Dermis microvascular lymphatic vessel endothelial cell (primary cell): ENCODE measurements around the gene RGS1. TPM values are rescaled to one million over a fixed set of nuclear protein-coding genes. Genes with fewer than 3 reads are reported as not detected.

Source experiments
- DNase-seq, 2 donors: peaks; one replicate each; pipeline versions ENCODE4 v3.0.0 to v3.0.0-alpha.2; 2010; ENCODE audit warnings: low read depth in 2 of 2
- total RNA-seq: library from RNA; depleted of rRNA; stranded (reverse); fragments of >200 nt; gene quantifications from 2 replicates; pipeline ENCODE4 v1.2.1, GENCODE V29; 2014

The RGS1 gene, protein sequence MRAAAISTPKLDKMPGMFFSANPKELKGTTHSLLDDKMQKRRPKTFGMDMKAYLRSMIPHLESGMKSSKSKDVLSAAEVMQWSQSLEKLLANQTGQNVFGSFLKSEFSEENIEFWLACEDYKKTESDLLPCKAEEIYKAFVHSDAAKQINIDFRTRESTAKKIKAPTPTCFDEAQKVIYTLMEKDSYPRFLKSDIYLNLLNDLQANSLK
- total RNA-seq: not detected in 2 replicates

DNA sequence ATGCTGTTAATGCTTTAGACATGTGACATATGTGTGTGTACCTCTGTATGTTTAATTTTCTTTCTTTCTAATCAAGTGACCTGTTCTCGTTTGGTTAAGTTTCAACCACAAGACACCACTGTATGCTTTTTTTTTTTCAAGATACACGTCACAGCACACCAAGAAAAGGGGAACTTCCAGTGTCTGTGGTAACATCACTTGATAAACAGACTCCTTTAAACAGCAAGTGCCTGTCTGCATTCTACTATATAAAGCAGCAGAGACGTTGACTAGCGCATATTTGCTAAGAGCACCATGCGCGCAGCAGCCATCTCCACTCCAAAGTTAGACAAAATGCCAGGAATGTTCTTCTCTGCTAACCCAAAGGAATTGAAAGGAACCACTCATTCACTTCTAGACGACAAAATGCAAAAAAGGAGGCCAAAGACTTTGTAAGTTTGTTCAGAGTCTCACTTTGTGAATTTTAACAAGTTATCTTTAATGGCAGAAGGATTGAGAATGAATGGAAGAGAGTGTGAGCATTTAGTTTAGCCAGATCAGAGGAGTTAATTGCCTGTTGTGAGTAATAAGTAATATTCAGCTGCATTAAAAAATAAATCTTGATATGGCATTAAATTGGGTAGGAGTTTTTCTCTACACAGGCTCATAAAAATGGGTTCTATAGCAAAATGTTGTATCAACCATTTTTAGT is at the start of gene RGS1:
TSS of gene RGS1 (plus strand) at position 275 of the 691 bp plus-strand sequence. CDS start at position 295, 20 bp downstream.
- DNase-seq: no peak

DNA sequence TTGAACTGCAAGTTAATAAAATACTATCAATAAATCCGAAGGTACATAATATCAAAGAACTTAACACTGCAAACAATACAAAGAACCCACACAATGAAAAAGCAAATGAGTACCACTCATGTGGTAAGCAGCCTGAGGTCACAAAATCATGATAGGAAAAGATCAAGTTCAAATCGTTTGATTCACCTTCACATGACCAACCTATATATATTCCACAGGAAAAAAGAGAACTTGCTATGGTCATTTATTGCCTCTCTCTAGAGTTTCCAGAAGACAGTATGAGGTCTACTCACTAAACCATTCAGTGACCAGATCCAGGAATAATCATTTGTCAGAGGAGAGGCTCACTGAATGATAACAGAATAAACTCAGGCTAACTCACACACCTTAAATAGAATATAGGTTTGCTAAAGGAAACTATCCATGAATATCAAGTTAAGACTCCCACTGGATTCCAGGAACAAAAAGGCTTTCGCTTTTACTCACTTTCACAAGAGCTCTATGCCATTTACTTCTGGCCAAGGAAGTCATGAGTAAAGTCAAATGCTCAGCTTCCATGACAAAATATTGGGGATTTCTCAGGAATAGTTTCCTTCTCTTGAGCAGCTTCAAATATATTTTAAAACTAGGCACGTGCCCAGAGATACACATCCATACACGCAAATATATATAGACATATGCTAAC is 48.3 kb upstream of the RGS1 start:
- DNase-seq: no peak

DNA sequence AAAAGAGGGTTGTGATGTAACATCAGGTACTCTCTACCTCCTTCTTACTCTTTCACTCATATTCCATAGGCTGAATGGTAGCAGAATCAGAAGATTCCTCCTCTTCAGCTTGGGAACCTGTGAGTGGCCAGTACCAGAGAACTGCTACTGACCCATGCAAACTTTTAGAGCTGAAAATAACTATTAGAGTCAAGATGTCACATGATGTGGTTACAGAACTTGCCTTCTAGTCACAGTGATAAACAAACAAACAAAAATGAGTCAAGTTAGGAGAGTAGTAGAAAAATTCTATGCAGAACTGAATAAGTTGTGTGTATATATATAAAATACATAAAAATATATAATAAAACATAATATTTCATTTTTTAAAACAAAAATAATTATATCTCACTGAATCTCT is 47.6 kb upstream of the RGS1 start:
- DNase-seq: no peak

DNA sequence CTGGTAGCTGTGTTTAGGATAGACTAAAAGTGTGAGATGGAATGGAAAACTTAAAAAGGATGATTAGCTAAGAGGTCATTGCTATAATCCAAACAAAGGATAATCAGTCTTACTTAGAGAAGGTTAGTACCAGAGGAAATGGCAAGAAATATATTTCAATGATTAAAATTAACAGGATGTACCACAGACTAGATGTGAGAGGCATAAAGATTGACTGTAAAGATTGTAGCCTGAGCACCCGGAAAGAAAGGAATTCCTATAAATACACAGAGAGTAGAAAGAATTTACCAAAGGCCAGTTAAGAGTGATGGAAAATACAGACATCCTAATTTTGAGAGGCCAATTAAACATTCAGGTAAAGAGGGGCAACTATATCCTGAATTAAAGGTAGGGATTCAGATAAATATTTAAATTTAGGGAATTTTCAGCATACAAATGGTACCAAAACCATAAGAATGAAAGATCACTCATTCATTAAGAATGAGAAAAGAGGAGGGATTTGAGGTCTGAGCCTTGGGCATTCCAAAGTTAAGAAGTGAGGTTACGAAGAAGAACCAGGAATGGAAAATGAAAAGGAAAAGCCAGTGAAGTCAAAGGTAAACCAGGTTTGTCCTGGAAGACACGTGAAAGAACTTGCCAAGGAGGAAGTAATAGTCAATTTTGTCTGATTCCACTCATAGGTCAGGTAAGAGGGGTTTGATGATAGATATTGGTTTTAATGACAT is 46.4 kb upstream of the RGS1 start:
- peak in 1 of 2 donors; percentile 15 for DNase-seq

DNA sequence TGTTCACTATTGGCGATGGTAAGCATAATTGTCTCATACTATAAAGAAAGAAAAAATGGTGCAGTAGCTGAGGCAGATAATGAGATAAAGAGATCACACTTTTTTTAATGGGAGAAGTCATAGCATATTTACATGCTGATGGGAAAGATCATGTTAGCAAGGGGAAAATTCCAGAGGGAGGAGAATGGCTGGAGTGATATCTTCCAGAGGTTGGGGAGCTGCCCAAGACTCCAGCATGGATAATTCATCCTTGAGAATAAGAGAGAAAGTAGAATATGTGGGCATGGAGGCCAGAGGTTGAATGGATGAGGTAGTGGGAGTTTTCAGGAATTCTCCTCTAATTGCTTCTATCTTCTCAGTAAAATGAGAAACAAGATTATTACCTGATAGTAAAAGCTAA is 45.8 kb upstream of the RGS1 start:
- DNase-seq: no peak

DNA sequence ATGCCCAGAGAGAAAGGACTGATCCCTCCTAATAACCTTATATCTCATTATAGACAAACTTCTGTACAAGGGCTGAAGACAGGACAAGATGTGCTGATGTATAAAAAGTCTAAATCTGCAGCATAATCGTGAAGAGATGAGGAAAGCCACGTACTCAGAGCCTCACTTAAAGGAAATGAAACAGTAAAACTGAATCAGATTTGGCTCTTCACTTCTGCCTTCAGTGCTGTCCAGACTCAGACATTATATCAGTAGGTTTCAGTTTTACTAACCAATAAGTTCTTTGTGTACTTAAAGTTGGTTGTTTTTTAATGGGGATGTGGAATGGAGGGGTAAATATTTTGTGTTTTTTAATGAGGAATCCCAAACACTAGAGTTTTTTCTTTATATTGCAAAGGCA is 45.3 kb upstream of the RGS1 start:
- peak in 1 of 2 donors; percentile 46 for DNase-seq

DNA sequence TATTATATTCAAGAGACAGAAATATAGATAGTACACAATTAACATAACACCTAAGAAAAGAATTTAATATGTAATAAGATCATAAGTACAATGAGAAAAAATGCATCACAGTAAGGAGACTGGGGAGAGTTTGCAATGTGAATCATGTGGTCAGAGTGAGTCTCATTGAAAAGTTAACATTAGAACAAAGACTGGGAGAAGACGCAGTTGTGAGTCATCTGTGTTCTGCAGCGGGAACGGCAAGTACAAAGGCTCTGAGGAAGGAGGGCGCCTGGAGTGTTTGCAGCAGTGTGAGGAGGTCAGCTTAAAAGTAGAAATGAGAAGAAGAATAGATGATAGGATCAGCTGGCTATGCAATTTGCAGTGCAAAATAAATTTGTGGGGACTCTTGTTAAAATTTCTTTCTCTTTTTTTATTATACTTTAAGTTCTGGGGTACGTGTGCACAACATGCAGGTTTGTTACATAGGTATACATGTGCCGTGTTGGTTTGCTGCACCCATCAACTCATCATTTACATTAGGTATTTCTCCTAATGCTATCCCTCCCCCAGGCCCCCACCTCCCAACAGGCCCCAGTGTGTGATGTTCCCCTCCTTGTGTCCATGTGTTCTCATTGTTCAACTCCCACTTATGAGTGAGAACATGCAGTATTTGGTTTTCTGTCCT is 44.4 kb upstream of the RGS1 start:
- DNase-seq: peak in 1 of 2 donors; percentile 92

DNA sequence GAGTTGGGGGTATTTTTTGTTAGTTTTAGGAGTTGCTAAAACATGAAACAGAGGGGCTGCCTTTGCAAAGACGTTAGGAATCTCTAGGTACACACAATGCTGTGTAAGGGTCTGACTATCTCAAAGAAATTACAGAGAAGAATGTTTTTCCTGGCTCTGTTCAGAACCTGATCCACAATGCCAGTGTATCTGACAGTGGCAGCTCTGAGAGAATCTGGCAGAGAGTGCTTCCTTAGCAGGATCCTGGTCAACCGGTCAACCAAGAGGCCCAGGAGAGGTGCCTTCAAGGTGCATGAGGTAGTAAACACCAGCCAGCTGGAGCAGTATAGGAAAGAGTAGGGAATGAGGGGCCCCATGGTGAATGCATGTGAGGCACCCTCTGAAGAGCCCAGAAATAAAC is 40.9 kb upstream of the RGS1 start:
- peak in 1 of 2 donors; percentile 23 for DNase-seq

DNA sequence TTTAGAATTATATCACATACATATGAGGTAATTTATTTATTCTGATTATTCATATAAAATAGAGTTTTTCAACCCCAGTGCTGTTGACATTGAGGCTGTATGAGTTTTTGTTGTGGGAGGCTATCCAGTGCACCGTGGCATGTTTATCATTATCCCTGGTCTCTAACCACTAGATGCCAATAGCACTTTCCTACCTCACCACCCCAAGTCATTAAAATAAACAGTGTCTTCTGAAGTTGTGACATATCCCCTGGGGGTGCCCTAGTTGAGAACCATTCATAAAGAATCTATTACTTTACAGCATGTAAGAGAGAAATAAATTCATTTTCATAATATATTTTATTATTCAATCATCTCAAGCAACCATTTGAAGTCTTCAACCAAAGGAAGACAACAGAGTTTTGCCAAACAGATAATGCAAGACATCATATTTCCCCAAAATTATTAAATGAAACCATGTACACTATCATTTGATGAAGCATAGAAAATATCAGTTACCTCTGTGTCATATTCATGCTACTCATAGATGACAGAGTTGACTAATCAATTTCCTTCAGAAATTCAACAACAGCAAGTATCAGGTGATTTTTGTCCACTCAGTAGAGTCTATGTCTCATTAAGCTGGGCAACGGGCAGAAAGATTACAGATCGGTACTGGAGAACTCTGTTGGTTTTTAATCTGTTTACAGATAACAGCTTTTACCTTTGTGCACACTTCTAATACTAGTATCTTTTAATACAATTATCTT is 39.5 kb upstream of the RGS1 start:
- no peak for DNase-seq

DNA sequence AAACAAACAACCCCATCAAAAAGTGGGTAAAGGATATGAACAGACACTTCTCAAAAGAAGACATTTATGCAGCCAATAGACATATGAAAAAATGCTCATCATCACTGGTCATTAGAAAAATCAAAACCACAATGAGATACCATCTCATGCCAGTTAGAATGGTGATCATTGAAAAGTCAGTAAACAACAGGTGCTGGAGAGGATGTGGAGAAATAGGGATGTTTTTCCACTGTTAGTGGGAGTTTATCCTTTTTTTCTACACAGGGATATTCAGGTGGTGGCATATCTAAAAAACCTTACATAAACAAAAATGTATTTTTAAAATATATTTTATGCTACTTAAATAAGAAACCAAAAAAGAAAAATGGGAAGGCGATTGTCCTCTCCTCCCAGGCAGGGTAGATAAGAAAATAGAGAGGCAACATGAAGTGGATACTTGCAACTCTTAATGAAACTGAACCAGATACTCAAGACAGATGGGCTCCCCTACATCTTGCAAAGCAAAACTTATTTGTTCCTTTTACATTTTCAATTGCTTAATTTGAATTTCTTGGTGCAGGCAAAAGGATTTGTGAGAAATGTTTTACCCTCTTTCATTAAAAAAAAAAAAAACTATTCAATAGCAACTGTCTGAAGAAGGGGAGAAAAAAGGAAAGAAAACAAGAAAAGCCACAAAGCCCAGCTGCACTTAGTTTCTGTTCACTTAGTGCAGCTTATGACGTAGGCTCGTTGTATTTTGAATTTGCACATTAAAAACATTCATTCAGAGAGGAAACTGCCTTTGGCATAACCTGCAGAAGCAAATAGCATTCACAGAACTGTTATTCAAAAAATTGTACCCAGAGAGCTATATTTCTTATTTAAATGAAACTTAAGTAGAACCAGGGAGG is 36.9 kb upstream of the RGS1 start:
- DNase-seq: peak in 1 of 2 donors; percentile 14

DNA sequence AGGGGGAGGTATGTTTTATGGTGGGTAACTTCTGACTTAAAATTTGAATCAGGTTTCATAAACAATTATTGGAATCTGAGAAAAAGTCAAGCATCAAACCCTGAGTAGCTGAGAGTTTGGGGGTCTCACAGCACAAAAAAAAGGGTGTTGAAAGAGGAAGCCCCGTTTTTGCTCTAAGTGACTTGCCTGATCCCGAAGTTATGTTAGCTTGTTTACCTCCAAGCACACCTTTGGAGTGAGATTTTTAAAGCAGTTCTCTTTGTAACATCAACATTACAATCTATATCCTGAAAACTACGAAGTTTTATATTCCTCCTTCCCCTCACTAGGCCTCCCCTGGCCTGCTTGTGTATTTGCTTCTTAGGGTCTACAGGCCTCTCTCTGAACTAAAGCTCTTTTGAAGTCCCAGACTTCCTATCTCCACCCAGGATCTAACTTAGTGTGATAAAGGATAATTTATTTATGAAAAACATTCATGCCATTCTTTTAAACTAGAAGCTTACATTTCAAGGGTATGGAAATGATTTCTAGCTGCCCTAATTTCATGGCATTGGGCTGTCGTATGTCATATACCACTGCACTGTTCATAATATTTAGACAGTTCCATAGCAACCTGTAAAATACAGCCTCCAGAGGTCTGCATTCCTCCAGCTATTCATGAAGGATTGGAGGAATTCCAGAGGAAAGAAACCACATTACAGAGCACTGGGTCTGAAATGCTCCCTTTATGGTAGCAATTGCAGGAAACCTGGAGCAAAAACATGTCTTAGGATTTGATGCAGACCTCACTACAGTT is 36.1 kb upstream of the RGS1 start:
- peak; percentile 89 to 97 for DNase-seq

DNA sequence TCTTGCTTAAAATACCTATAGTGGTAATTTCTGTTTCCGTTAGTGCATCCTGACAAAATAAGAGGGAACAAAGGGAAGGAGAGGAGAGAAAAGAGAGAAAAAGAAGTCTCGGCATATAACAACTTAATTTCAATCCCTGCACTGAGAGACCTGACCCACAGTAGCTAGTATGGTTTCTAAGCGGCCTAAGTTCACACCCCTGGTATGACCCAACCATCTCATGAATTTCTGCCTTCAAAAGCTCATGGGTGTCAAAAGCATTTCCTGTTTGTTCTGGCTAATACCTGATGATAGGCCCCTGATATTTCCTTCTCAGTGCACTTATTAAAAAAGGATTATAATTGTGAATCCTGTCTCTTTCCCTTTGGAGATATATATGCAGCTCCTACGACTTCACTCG is 32.1 kb upstream of the RGS1 start:
- DNase-seq: no peak

DNA sequence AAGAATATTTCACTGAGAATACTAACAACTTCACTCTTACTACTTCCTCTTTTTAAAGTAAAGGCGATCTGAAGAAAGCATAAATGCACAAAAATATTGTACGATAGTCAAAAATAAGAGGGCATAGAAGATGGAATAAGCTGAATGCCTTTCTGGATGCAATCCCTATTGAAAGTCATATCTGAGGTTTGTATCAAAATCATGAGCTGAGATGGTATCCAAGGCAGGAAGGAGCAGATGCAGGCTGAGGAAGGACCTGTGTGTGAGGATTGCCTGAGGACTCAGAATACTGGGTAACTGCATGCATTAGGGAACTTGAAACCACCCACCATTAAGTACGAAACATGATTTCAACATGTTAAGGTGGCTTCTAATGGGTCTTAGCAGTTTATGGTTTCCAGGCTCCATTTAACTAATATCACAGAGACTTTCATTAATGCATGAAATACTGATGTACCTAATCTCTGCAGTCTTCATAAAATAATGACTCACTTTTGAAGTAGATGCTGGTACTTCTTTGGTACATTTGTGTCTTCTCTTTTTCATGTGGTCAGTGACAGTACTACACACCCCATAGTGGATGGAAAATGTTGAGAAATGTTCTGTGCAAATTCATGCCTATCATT is 29.6 kb upstream of the RGS1 start:
- no peak for DNase-seq

DNA sequence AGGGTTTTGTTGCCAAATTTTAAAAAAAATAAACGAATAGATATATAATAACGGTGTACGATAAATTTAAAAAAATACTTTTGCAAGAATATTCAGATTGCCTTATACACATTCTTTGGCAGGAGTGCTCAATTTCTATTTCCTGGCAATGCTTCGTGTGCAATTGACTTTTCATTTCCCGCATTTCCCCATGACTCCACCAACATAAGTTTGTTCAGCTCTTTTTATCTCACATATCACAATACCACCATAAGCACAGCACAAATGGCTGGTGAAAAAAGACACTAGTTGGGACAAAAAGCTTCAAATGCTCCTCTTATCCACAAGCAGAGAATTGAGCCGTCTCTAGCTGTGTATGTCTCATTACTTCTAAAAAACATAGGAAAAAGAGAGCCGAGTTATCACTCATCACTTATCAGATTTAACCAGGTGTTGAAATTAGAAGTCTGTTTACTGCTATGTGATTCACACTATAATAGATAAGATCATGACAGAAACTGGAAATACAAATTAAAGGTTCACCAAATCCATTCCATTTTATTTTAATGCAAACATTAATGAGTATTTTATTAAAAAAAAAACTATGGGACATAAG is 28.9 kb upstream of the RGS1 start:
- peak; percentile 77 to 80 for DNase-seq

DNA sequence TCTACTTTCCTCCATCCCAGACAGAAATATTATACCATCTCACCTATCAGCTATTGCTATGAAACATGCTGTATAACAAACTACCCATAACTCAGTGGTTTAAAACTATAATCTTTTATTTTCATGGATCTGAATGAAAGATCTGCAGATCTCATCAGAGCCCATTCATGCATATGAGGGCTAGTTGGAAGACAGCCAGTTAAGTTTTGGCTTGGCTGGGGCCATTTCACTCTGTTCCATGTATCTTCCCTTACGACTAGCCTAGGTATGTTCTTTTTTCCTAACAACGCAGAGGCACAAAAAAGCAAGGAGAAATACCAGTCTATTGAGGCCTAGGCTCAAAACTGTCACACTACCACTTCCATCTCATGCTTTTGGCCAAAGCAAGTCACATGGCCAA is 28.1 kb upstream of the RGS1 start:
- peak in 1 of 2 donors; percentile 14 for DNase-seq

DNA sequence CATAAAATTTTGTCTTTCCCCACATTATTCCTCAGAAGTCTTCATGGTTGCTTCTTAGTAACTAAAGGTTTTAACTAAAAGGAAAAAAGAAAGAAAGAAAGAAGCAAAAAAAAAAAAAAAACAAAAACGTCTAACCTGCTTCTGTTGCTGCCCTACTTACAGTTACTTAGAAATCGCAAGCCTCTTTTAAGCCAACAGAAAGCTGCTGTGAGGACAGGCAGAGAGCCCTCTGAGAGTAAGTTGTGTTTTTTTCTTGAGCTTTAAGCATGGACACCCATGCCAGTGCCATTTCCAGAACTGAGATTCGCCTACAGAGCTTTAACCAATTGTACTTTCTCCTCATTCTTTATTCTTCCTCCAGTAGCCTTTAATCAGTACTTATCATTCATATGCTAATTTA is 25.6 kb upstream of the RGS1 start:
- DNase-seq: no peak

DNA sequence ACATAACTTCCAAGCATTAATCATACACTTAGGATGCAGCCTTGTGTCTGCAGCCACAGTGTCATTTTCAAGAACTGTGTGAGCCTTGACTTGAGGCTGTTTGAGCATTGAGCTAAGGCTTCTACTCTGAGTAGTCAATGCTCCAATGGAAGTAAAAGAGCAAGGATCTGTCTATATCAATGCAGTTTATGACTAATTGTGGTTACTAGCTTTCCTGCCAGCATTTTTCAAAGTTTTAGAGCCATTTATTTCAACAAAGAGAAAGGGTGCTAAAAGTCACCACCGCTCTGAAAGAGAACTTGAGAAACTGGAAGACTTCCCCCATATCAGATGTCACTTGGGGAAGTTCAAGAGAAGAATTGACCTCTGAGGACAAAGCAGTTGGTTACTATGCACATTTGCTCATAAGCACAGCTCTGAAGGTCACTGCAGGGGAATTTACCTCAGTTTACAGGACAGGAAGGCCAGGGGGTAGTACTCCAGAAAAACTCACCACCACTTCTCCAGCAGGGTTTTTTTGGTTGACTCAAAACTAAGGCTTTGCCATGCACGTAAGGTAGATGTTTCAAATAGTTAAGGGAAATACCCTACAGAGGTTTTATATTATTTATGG is 24.5 kb upstream of the RGS1 start:
- peak in 1 of 2 donors; percentile 17 for DNase-seq

DNA sequence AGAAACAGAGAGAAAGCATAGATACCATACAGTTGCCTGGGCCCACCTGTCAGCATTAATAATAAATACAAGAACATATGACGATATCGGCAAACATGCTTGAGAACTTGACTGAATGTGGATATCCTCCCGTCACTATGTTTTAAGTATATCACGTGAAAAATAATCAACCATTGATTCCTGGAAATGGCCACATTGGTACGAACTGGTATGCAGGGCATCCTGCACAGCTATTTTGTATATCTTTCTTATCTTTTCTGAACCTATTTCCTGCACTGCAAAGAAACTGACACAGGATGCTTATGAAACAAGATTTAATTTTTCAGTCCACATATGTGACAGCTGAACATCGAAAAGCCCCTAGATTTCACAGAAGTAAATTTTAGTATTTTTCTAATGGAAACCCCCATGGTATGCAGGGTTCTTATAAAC is 22.8 kb upstream of the RGS1 start:
- DNase-seq: peak in 1 of 2 donors; percentile 46
